GM21737 (cell line): Measurements from ENCODE around the gene ABCA2.

ENCODE experiments used
- ATAC-seq: cut with Tn5 transposase; IDR thresholded peaks from one replicate; pipeline ENCODE4 v1.9.1; 2021; ENCODE audit warnings: mild to moderate bottlenecking, moderate library complexity; ENCODE audit not compliant: unreplicated experiment

Gene ABCA2

GRCh38 chr9:136983656-136984314 lies 44.3 kb downstream of the ABCA2 start:
- no peak for ATAC-seq

- ATAC-seq, result no peak
Measured at GRCh38 chr9:136983167-136983566, 44.9 kb downstream of the ABCA2 start.

GRCh38 chr9:136982232-136983051 lies 45.6 kb downstream of the ABCA2 start, which contains the start of gene LCNL1:
TSS of gene LCNL1 (plus strand) at chr9:136982993. CDS start at chr9:136983587, 594 bp downstream.
- no peak for ATAC-seq

- ATAC-seq, result no peak
Measured at GRCh38 chr9:136981588-136982231, 46.3 kb downstream of the ABCA2 start.

GRCh38 chr9:136980669-136981478 lies 47.2 kb downstream of the ABCA2 start:
- no peak for ATAC-seq

- no peak for ATAC-seq
Measured at GRCh38 chr9:136979769-136980587, 48.1 kb downstream of the ABCA2 start.

- no peak for ATAC-seq
Measured at GRCh38 chr9:136978865-136979544, 49.0 kb downstream of the ABCA2 start.

GRCh38 chr9:136978073-136978864 lies 49.8 kb downstream of the ABCA2 start:
- ATAC-seq, result no peak

GRCh38 chr9:136977649-136978072 lies 50.4 kb downstream of the ABCA2 start:
- ATAC-seq, result no peak

- no peak for ATAC-seq
Measured at GRCh38 chr9:136977223-136977622, 50.8 kb downstream of the ABCA2 start, which contains the start of gene PTGDS. TSS of gene PTGDS (plus strand) at chr9:136977504. CDS start at chr9:136977579, 75 bp downstream.

GRCh38 chr9:136975644-136976043 lies 52.4 kb downstream of the ABCA2 start:
- no peak for ATAC-seq

- ATAC-seq, result no peak
Measured at GRCh38 chr9:136974817-136975535, 53.1 kb downstream of the ABCA2 start.

GRCh38 chr9:136973618-136974617 lies 54.1 kb downstream of the ABCA2 start:
- ATAC-seq, result no peak

GRCh38 chr9:136972743-136973142 lies 55.3 kb downstream of the ABCA2 start:
- no peak for ATAC-seq

GRCh38 chr9:136972335-136972734 lies 55.7 kb downstream of the ABCA2 start:
- no peak for ATAC-seq

- no peak for ATAC-seq
Measured at GRCh38 chr9:136971746-136972145, 56.3 kb downstream of the ABCA2 start.

- ATAC-seq, result no peak
Measured at GRCh38 chr9:136970361-136970760, 57.7 kb downstream of the ABCA2 start.
